Measurements from ENCODE around the gene MPC1.

DNA sequence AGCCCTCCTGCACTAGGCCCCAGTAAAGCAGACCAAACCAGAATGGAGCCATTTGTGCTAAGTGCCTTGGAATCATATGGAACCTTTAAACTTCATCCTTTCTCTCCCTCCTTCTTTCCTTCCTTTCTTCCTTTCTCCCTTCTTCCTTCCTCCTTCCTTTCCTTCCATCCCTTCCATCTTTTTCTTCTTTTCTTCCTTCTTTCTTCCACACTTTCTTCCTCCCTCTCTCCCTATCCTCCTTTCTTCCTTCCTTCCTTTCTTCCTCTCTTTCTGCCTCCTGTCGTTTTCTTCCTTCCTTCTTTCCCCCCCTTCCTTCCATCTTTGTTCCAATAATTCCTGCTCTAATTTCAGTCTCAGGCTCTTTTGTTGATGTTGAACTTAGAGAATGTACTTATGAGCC, 29.2 kb downstream of the MPC1 start:
- TF ChIP-seq, protein P1, sequence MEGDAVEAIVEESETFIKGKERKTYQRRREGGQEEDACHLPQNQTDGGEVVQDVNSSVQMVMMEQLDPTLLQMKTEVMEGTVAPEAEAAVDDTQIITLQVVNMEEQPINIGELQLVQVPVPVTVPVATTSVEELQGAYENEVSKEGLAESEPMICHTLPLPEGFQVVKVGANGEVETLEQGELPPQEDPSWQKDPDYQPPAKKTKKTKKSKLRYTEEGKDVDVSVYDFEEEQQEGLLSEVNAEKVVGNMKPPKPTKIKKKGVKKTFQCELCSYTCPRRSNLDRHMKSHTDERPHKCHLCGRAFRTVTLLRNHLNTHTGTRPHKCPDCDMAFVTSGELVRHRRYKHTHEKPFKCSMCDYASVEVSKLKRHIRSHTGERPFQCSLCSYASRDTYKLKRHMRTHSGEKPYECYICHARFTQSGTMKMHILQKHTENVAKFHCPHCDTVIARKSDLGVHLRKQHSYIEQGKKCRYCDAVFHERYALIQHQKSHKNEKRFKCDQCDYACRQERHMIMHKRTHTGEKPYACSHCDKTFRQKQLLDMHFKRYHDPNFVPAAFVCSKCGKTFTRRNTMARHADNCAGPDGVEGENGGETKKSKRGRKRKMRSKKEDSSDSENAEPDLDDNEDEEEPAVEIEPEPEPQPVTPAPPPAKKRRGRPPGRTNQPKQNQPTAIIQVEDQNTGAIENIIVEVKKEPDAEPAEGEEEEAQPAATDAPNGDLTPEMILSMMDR (IDR thresholded peaks at IDR 0.05) = no peak
- no peak for TF ChIP-seq POLR2A (IDR thresholded peaks at IDR 0.05)

Measured in right lobe of liver (tissue), 4 donors.